Measurements from ENCODE around the gene RND1. TPM values are rescaled to one million over a fixed set of nuclear protein-coding genes. Genes with fewer than 3 reads are reported as not detected.

RND1 gene
- 7.4 to 10.7 TPM (median 8.7 TPM) in 5 replicates for total RNA-seq (2022; extraction: Qiagen RNA extraction; ENCODE audit: low read depth)

DNA sequence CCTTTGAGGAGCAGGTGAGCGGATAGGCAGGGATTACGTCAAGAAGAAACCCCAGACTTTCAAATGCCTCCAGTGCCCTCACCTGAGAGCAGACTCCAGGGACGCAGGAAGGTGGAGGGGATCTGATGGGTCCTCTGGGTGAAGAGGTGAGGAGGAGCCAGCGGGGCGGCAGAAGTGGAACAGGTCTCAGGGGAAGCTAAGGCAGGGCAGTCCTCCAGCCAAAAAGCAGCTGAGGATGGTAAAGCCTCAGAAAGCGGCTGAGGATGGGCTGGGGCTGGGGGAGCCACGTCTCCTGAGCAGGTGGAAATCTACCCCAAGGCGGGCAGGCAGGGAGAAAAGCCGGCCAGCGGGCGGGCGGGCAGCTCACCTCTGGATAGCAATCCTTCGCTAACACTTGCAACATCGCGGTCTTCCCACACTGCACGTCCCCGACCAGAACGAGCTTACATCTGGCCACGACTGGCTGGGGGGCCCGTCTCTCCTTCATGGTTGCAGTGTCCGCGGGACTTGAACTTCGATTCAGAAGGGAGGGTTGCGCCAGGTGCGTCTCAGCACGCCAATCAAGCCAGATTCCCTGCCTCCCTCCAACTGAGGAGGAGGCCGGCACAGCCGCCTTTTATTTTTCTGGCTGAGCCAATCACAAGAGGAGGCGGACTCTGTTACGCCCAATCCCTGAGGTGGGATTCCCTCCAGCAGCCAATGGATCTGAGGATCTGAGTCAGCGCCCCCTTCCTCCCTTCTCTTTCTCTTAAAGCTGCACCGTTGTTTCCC, at the start of gene RND1:
Gene RND1, minus strand, starts transcription at position 590 of the 771 bp plus-strand sequence. Its CDS starts 103 bp downstream, at position 487.

DNA sequence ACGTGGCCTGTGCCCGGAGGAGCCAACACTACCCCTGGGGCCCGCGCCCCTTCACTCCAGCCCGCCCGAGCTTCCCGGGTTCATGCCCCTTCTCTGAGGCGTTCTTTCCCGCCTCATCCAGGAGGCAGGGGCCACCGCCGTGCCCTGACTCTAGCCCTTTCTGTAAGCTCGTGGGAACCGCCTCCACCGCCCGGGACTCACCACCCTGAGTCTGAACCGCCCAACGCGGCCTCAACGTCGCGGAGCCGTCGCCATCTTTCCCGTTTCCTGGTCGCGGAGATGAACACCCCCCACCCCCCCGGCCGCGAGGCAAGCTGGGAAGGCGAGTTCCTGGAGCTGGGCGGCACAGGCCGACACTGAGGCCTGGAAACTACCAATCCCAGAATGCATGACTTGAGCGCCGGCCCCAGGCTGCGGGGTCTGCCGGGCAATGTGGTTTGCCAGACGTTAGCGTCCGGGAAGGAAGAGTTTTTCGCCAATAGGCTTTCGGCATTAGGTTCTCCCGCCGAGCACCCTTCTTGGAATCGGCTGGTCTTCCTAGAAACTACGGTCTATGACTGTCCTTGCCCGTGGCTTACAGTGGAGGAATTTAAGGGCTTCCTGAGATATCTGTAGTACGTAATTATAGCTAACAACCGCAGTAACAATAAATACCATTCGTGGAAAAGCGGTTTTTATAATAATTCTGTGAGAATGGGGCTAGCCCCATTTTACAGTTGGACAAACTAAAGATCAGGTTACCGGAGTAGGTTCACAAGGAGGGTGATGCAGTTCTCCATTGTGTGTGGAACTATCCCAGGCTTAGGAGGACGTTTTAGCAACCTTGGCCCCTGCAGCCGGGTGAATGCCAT, 13.6 kb downstream of the RND1 start, which contains the start of gene DDX23:
Gene DDX23, minus strand, starts transcription at position 281 of the 851 bp plus-strand sequence. CDS start 6,381 bp downstream, outside the sequence.

GRCh38 chr12:48817873-48818830, 47.5 kb downstream of the RND1 start, which contains the start of gene CACNB3:
Gene CACNB3 (plus strand): TSS chr12:48818496. CDS start chr12:48818930, 434 bp downstream.

Other genes with a start within 250 kb of the RND1 start
- gene KANSL2, start 183.6 kb downstream of the RND1 start, total RNA-seq (2022; extraction: Qiagen RNA extraction; ENCODE audit: low read depth), result 30.4 to 45.9 TPM (median 36.6 TPM) in 5 replicates
- 8.8 to 16.7 TPM (median 13.5 TPM) in 5 replicates for gene CCNT1, start 149.2 kb downstream of the RND1 start, total RNA-seq (2022; extraction: Qiagen RNA extraction; ENCODE audit: low read depth)
- 7.9 to 18.4 TPM (median 15.1 TPM) in 5 replicates for gene ADCY6, start 76.8 kb downstream of the RND1 start, total RNA-seq (2022; extraction: Qiagen RNA extraction; ENCODE audit: low read depth)
- 26.1 to 47.3 TPM (median 37.4 TPM) in 5 replicates for gene CACNB3, start 47.4 kb downstream of the RND1 start, total RNA-seq (2022; extraction: Qiagen RNA extraction; ENCODE audit: low read depth)
- gene DDX23, start 13.7 kb downstream of the RND1 start, total RNA-seq (2022; extraction: Qiagen RNA extraction; ENCODE audit: low read depth), result 87.9 to 92.3 TPM (median 89.1 TPM) in 5 replicates
- 53.2 to 60.0 TPM (median 56.4 TPM) in 5 replicates for gene FKBP11, start 59.6 kb upstream of the RND1 start, total RNA-seq (2022; extraction: Qiagen RNA extraction; ENCODE audit: low read depth)
- gene ARF3, start 91.6 kb upstream of the RND1 start, total RNA-seq (2022; extraction: Qiagen RNA extraction; ENCODE audit: low read depth), result 136 to 160 TPM (median 157 TPM) in 5 replicates
- 1.6 to 2.8 TPM (median 2.0 TPM) in 5 replicates for gene WNT10B, start 105.9 kb upstream of the RND1 start, total RNA-seq (2022; extraction: Qiagen RNA extraction; ENCODE audit: low read depth)
- gene WNT1, start 112.5 kb upstream of the RND1 start, total RNA-seq (2022; extraction: Qiagen RNA extraction; ENCODE audit: low read depth), result 0.13 to 0.20 TPM in 2 of 5 replicates, not detected in the others
- 0.40 to 0.81 TPM (median 0.70 TPM) in 5 replicates for gene DDN, start 133.5 kb upstream of the RND1 start, total RNA-seq (2022; extraction: Qiagen RNA extraction; ENCODE audit: low read depth)
- gene PRKAG1, start 152.9 kb upstream of the RND1 start, total RNA-seq (2022; extraction: Qiagen RNA extraction; ENCODE audit: low read depth), result 40.2 to 47.4 TPM (median 41.6 TPM) in 5 replicates
- gene KMT2D, start 194.9 kb upstream of the RND1 start, total RNA-seq (2022; extraction: Qiagen RNA extraction; ENCODE audit: low read depth), result 34.2 to 45.1 TPM (median 39.5 TPM) in 5 replicates
- 2.8 to 4.8 TPM (median 4.3 TPM) in 5 replicates for gene RHEBL1, start 204.1 kb upstream of the RND1 start, total RNA-seq (2022; extraction: Qiagen RNA extraction; ENCODE audit: low read depth)
- not detected in 5 replicates for gene DHH, start 228.9 kb upstream of the RND1 start, total RNA-seq (2022; extraction: Qiagen RNA extraction; ENCODE audit: low read depth)
- 11.2 to 19.4 TPM (median 15.6 TPM) in 5 replicates for gene LMBR1L, start 245.0 kb upstream of the RND1 start, total RNA-seq (2022; extraction: Qiagen RNA extraction; ENCODE audit: low read depth)

Measured in A549 treated with ZK216348 at 1 μM for 4 hours (cell line).